GM12878 (cell line): ENCODE measurements around the gene CRIM1. TPM values are rescaled to one million over a fixed set of nuclear protein-coding genes. Genes with fewer than 3 reads are reported as not detected.

Source experiments
- ATAC-seq: fragments of 200-7000 bp; cut with Tn5 transposase; 3 replicates; pipeline ENCODE4 v1.9.1; 2020; ENCODE audit warnings: mild to moderate bottlenecking, moderate library complexity
- BruUV-seq: library from RNA; stranded (reverse); fragments of 400-500 nt; replicated peaks from 2 replicates; lab custom pipeline; 2021; lab: Mats Ljungman, UMichigan
- CTCF ChIA-PET: fragments of 300-600 bp; sonication (Branson Sonifier 250); formaldehyde crosslinking; extraction: SDS; loops from one replicate; lab custom pipeline; 2021; ENCODE audit warnings: inconsistent platforms; lab: Yijun Ruan, JAX
- POLR2A ChIA-PET: fragments of 350-600 bp; formaldehyde crosslinking; extraction: SDS; loops from one replicate; lab custom pipeline; 2021; ENCODE audit warnings: inconsistent platforms; lab: Charles Lee
- RAD21 ChIA-PET: fragments of 300-600 bp; sonication (Branson Sonifier 250); formaldehyde crosslinking; loops from one replicate; lab custom pipeline; 2023; ENCODE audit warnings: antibody characterized with exemption; ENCODE audit not compliant: unreplicated experiment; lab: Charles Lee
- SMC1A ChIA-PET: fragments of 300-600 bp; sonication (Branson Sonifier 250); formaldehyde crosslinking; loops from one replicate; lab custom pipeline; 2023; ENCODE audit not compliant: unreplicated experiment, uncharacterized antibody; lab: Charles Lee
- DNase-seq: peaks from one replicate; pipeline ENCODE4 v3.0.0-alpha.2; 2011; ENCODE audit warnings: low read depth, low spot score
- FAIRE-seq: peaks from 3 replicates; lab custom pipeline; 2011; peaks lifted over from hg19 to GRCh38; lab: Jason Lieb, UNC
- H2AFZ ChIP-seq: 2 replicates; pipeline ENCODE4 v1.6.0; 2011; ENCODE audit warnings: low read depth, low read length, control low read depth; ENCODE audit not compliant: control insufficient read depth
- H3K27ac ChIP-seq: 2 replicates; pipeline ENCODE4 v1.5.1; 2011; ENCODE audit warnings: control low read depth; ENCODE audit not compliant: control insufficient read depth, insufficient read depth
- H3K27me3 ChIP-seq, 2 experiments: replicated peaks in 1 of 2; 2 replicates each; pipeline versions ENCODE4 v1.6.0 to v1.6.1; 2011; ENCODE audit warnings: low read length in 1 of 2; ENCODE audit not compliant: control insufficient read depth in 2 of 2, insufficient read depth in 2 of 2
- H3K36me3 ChIP-seq, 2 experiments: 2 replicates each; pipeline ENCODE4 v1.5.1; 2011; ENCODE audit warnings: low read length in 1 of 2; ENCODE audit not compliant: control insufficient read depth in 2 of 2, insufficient read depth in 2 of 2
- H3K4me1 ChIP-seq: 2 replicates; pipeline ENCODE4 v1.6.1; 2011; ENCODE audit warnings: mild to moderate bottlenecking, low read length, moderate library complexity, mixed read lengths; ENCODE audit not compliant: control insufficient read depth, insufficient read depth
- H3K4me2 ChIP-seq: 2 replicates; pipeline ENCODE4 v1.6.0; 2011; ENCODE audit warnings: control low read depth; ENCODE audit not compliant: control insufficient read depth, insufficient read depth
- H3K4me3 ChIP-seq: fragments of 200-600 bp; sonication (generic); 2 replicates; pipeline ENCODE4 v1.5.1; 2016
- H3K79me2 ChIP-seq: 2 replicates; pipeline ENCODE4 v1.6.0; 2011; ENCODE audit warnings: low read length; ENCODE audit not compliant: control insufficient read depth, insufficient read depth
- H3K9ac ChIP-seq: 2 replicates; pipeline ENCODE4 v1.8.0; 2011; ENCODE audit warnings: low read length, control low read depth, mixed read lengths; ENCODE audit not compliant: control insufficient read depth, insufficient read depth
- H3K9me3 ChIP-seq: replicated peaks from 3 replicates; pipeline ENCODE4 v1.5.1; 2011; ENCODE audit warnings: mild to moderate bottlenecking, low read length; ENCODE audit not compliant: control insufficient read depth, insufficient read depth
- H4K20me1 ChIP-seq: 2 replicates; pipeline ENCODE4 v1.6.0; 2011; ENCODE audit not compliant: control insufficient read depth, insufficient read depth
- CBX5 ChIP-seq: sonication (generic); IDR thresholded peaks from 2 replicates; pipeline ENCODE4 v1.6.1; 2016; ENCODE audit warnings: low read depth, moderate library complexity, mild to moderate bottlenecking, inconsistent platforms
- GATAD2B ChIP-seq: fragments of 450-650 bp; conservative IDR thresholded peaks from 2 replicates; pipeline ENCODE4 v1.6.1; 2017; ENCODE audit warnings: low read depth, mild to moderate bottlenecking, moderate library complexity
- HDAC2 ChIP-seq: fragments of 200-600 bp; sonication (generic); IDR thresholded peaks from 2 replicates; pipeline ENCODE4 v1.6.1; 2017
- MYC ChIP-seq: IDR thresholded peaks from 2 replicates; pipeline ENCODE4 v1.6.1; 2011; ENCODE audit warnings: mild to moderate bottlenecking, low read length, moderate library complexity, inconsistent platforms; ENCODE audit not compliant: insufficient read depth, insufficient replicate concordance, insufficient read length, severe bottlenecking
- SUZ12 ChIP-seq: fragments of 200-600 bp; sonication (generic); IDR thresholded peaks from one replicate; pipeline ENCODE4 v1.6.1; 2018; ENCODE audit warnings: antibody characterized with exemption, mild to moderate bottlenecking; ENCODE audit not compliant: unreplicated experiment
- WGBS: methylation state at CpG from one replicate; pipeline ENCODE4 v1.1.6; 2016; ENCODE audit warnings: low lambda C conversion rate; ENCODE audit not compliant: insufficient replicate concordance, insufficient coverage; ENCODE audit errors: missing lambda C conversion rate; 5-methylcytosine and 5-hydroxymethylcytosine counted together
- in situ Hi-C: fragments of 300-500 bp; cut with MboI; formaldehyde crosslinking; loops from 9 replicates; pipeline ENCODE4 v1.14.3; 2018; ENCODE audit warnings: mixed read lengths
- intact Hi-C: fragments of 100-400 bp; cut with micrococcal nuclease; formaldehyde crosslinking; loops from one replicate; pipeline ENCODE4 v1.14.2; 2022; ENCODE audit not compliant: unreplicated experiment
- polyA plus RNA-seq, 11 experiments: library from polyadenylated mRNA; depleted of rRNA in 4 of 11; unstranded in 6 of 11; stranded (reverse) in 5 of 11; fragments of >200 nt; fragmentation: Nextera tagmentation in 4 of 11; fragmentation: Illumina TruSeq in 1 of 11; extraction: Ambion mirVana in 4 of 11; extraction: Trizol in 1 of 11; gene quantifications; 1 replicate in 1 of 11; 2 replicates in 10 of 11; pipeline versions ENCODE4 v1.2.1 to v1.2.3, GENCODE V29; 2011 to 2016; ENCODE audit warnings: inconsistent platforms in 2 of 11, missing spikeins in 2 of 11, low read depth in 1 of 11
- total RNA-seq, 4 experiments: library from RNA; depleted of rRNA in 3 of 4; stranded (reverse); fragments of >200 nt in 3 of 4; fragmentation: Illumina TruSeq in 1 of 4; extraction: Trizol in 1 of 4; gene quantifications; 2 replicates each; pipeline versions ENCODE4 v1.2.1 to v1.2.3, GENCODE V29; 2013 to 2021
- TF ChIP-seq, protein P1 (sequence below): IDR thresholded peaks from 2 replicates; pipeline ENCODE4 v1.6.1; 2012; ENCODE audit warnings: low read depth, low read length, improper control_type of control experiment

CRIM1 gene
- total and polyA plus RNA-seq, 10 of the 15 experiments (the other 5 are each of a cell fraction or from before 2014, with no cell fraction given): 0.42 to 7.4 (median 3.1) TPM

GRCh38 chr2:36516136-36516870, 160.7 kb downstream of the CRIM1 start:
- H2AFZ ChIP-seq: no peak overlapping the region
- ATAC-seq (no peak), DNase-seq (no peak), FAIRE-seq (no peak)
- H3K9me3 ChIP-seq: no peaks in the 10 kb centered on the region
- 30% methylated on average over 8 of the region's 8 CpGs for WGBS
- POLR2A ChIA-PET: no interaction called here
- SMC1A ChIA-PET: interaction anchor here (1.2 kb wide), 2 partner anchors 14 to 265 kb away, joined by 3 to 5 read pairs; no protein-coding TSS in a partner anchor
- no peaks in the 10 kb centered on the region for H3K27me3 ChIP-seq
- RAD21 ChIA-PET: no interaction called here
- H3K79me2 ChIP-seq: no peaks in the 10 kb centered on the region
- CTCF ChIA-PET: interaction anchor here (0.8 kb wide), 1 partner anchor 11 kb away, joined by 3 read pairs; no protein-coding TSS in a partner anchor
- H3K9ac ChIP-seq: no peak overlapping the region
- intact Hi-C loops: no loop called here
- in situ Hi-C loops: no loop called here
- no peak overlapping the region for H3K27ac ChIP-seq
- no TSS peak for BruUV-seq
- no peaks in the 10 kb centered on the region for H3K4me1 ChIP-seq
- no peaks in the 10 kb centered on the region for H3K36me3 ChIP-seq
- no peak overlapping the region for H3K4me2 ChIP-seq
- no peak overlapping the region for H3K4me3 ChIP-seq
- TF ChIP-seq HDAC2: no peak
- no peak for TF ChIP-seq GATAD2B
- no peak for TF ChIP-seq MYC
- TF ChIP-seq CBX5: no peak
- TF ChIP-seq, protein P1, sequence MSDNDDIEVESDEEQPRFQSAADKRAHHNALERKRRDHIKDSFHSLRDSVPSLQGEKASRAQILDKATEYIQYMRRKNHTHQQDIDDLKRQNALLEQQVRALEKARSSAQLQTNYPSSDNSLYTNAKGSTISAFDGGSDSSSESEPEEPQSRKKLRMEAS: no peak
- TF ChIP-seq SUZ12: no peak
- TF ChIP-seq, all 136 proteins: peak for 0
- no peaks in the 10 kb centered on the region for H4K20me1 ChIP-seq
